ENCODE data around the gene OTOF.
"Not testable (repeated sequence)": the region's sequence is repeated elsewhere in the genome, so short reads cannot be mapped to it uniquely, and the experiment has no call there.

Gene OTOF

DNA sequence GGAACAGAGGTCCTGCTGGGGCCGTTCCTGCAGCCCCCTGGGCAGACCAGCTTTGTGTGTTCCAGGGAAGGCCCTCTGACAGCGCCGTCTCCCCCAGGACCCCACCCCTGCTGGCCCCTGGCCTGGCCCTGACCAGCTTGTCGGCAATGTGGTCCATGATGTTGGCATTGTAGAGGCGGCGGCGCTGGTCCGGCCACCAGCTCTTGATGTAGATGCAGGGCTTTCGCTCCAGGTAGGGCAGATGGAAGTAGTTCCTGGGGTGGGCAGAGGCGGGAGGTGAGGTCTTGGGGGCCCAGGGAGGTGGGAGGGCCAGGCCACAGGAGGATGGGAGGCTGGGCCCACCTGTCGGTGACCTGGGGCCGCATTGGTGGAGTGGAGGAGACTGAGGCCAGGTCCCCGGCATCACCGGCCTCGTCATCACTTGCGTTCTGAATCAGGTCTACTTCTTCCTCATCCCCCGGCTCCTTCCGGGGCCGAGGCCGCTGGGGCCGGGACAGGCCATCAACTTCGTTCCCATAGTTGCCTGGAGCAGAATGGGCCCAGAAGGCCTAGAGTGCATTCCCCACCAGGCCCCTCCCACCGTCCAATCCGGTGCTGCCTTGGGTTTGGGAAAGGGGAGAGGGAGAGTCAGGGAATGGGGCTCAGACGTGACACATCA is 1.3 kb upstream of the OTOF start:
- DNase-seq: no peak

GRCh38 chr2:26478366-26478765 is 442 bp upstream of the OTOF start:
- DNase-seq: no peak

DNA sequence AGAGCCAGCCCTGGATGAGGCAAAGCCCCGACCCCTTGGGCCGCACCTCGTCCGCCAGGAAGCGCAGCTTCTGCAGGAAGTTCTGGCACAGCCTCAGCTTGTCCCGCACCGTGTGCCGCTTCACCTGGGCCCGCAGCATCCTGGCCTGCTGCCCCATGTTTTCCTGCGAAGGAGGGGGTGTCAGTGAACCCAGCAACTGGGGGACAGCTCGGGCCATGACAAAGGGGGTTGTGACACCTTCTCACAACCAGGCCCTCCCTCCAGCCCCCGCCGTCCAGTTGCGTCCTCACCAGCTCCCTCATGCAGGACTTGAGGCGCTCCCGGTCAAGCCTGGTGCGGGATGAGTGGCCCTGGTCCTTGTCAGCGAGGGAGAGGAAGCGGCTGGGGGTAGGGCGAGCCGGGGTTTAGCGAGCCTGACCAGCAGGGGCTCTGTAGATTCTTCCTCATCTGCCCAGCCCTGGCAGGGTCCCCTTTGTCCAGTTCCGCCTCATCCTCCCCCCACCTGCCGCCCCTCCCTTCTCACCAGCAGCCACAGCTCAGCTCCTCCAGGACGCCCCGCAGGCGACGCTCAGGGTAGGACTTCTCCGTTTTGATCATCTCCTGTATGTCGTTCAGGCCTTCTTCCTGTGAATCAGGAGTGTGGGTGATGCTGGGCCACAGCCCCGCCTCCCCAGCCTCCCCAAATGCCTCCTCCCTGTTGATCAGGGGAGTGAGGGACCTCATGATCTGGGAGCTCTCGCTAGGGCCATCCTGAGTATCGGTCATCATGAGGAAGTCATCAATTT is 606 bp downstream of the OTOF start:
- DNase-seq: no peak

DNA sequence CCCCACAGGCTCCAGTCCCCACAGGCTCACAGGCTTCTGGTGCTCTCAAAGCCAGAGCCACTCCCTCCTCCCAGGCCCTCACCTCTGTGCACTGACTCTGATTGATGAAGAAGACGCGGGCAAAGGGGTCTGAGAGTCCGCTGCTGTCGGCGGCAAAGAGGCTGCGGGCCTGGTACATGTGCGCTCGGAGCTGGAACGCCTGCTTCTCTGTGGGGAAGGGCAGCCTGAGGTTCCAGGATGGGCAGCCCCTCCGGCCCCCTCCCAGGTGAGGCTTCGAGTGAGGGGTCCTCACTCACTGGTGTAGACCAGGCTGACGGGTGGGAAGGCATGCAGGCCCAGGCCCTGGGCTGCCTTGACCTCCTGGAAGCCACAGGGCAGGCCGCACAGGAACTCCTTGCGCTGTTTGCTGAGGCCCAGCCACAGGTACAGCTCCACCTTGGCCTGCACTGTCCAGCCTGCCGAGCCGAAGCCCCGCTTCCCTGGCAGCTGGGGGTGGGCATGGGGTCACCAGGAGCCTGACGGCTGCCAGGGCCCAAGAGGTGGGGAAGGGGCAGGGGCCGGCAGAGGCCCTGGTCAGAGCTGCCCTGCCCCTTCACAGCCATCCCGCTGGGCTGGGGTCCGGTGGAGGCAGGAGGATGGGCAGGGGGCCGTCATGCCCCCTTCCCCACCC is 2.0 kb downstream of the OTOF start:
- no peak for DNase-seq

GRCh38 chr2:26475037-26475436 is 2.9 kb downstream of the OTOF start:
- no peak for DNase-seq

DNA sequence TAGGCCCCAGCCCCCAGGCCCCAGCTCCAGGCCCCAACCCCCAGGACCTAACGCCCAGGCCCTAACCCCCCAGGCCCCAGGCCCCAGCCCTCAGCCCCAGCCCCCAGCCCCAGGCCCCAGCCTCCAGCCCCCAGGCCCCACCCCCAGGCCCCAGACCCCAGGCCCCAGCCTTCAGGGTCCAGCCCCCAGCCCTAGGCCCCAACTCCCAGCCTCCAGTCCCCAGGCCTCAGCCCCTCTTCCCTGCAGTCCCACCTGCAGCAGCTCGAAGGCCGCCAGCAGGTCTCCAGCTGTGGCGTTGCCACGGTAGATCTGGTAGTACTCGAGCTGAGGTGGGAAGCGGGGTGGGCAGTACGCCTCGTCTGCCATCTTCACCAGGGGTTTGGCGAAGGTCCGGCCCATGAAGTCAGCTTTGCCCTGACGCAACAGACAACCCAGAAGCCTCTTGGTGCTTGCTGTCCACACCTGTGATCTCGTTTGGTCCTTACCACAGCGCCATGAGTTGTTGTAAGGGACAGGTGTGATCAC is 3.6 kb downstream of the OTOF start:
- no peak for DNase-seq

DNA sequence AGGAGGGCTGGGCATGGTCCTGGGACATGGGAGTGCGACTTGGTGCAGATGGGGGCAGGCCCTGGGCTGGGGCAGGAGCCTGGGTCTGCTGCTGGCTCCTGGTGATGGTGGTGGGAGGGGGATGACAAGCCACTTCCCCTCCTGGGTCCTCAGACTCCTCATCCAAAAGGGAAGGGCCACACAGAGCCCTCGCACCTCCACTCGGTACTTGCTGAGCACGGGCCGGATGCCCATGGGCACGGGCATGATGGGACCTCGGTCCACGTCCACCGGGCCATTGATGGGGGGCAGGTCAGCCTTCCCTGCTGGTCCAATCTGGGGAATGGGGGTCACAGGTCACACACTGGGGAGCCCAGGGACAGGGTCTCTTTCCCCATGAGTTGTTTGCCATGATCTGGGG is 4.1 kb downstream of the OTOF start:
- no peak for DNase-seq

DNA sequence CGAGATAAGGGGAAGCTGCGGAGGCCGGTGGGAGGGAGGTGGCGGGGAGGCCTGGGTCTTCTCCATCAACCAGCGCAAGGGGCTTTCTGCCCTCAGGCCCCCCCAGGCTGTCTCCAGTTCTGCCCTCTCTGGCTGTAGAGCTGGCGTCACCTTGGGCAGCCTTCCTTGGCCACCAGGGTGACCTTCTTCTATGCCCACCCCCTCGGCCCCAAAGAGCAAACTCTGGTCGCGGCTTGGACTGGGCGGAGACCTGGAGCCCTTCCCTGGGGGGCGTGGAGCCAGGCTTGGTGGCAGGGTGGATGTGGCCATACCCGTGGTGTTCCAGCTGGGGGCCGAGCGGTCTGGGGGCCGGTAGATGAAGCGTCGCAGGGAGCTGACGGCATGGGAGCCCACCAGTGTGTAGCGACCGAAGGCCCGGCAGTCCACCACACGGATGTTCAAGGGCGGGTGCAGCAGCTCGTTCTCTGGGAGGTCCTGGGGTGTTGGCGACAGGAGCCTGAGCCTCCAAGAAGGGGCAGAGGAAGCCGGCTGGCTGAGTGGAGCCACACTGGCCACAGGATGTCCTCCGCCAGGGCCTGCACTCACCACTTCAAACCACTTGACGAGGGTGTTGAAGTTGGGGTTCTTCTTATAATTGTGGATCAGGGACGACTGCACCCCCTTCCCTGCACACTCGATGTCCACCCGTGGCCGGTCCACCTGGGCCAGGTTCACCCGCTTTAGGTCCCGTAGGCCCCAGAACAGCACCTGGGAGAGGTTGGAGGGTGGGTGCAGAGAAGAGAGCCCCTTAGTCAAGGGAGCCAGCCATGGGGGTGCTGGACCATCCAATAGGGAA is 4.9 kb downstream of the OTOF start:
- DNase-seq: no peak

GRCh38 chr2:26471766-26472706 is 5.9 kb downstream of the OTOF start:
- DNase-seq: no peak

DNA sequence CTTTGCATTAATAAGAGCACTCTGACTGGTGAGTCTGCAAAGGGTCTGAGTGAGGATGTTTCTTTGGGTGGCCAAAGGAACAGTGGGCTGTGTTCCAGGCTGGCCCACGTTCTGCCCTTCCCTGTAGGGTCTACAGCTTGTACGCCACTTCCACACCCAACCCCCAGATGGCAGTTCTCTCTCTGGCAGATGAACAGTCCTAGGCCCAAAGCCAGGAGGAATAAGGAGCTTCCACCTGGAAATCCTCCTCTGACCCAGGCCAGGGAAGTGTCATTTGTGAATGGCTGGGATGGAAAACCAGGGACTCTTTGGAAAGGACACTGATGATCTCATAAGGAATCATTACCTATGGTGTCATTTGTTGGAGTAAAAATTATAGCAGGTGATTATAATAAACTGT is 6.6 kb downstream of the OTOF start:
- DNase-seq: no peak

DNA sequence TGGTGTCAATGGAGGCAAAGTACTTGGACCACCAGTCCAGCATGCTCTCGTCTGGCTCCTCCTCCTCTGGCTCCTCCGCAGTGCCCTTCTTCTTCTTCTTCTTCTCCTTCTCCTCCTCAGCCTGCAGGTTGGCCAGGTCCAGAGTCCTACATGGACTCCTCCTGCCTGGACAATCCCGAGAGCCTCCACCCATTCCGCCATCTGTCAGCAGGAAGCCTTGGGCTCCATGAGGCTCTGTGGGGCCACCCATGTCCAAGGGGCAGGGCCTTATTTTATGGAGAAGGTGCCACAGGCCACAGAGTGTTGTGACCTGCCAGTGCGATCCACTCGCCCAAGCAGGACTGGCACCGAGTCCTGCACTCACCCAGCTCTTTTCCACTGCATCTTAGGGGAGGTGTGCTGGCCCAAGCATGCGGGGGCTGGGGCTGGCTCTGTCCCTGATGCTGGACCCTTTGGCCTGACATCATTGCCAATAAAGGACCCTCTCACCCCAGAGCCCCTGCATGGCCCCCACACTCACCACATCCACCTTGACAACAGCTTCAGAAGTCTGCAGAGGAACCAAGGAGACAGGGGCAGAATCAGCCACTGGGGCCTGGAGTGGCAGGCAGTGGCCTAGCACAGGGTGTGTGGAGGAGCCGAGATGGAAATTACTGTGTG is 7.2 kb downstream of the OTOF start:
- no peak for DNase-seq

GRCh38 chr2:26469955-26470354 is 8.0 kb downstream of the OTOF start:
- no peak for DNase-seq

- peak; percentile 80 for DNase-seq
These were observed 8.7 kb downstream of the OTOF start for GRCh38 chr2:26469092-26469710.

- not testable (repeated sequence) for DNase-seq
These were observed 9.4 kb downstream of the OTOF start for GRCh38 chr2:26468544-26468943.

DNA sequence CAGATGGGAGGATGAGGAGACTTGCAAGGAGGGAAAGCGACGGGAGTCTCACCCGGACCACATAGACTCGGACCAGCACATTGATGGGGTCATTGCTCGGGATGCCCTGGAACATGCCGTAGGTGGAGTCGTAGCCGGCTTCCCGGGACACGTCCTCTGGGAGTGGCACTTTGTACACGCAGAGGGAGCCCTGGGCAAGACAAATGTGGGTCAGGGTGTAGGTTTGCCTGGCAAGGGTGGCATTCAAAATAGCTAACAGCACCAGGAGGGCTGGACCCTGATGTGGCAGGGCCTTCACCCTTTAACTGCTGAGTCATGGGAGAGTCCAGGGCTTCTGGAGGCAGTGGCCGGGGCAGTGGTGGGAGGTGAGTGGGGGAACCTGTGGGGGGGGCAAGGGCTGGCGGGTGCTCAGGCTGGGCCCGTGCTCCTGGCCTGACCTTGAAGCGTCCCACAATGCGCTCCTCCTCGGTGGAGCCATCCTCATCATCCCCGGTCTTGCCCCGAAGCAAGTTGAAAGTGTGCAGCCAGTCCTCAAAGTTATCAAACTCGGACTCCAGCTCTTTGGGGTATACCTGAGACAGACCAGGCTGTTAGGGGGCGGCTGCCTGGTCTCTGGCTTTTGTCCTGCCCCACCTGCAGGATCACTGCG is 11.1 kb downstream of the OTOF start:
- no peak for DNase-seq

- DNase-seq: no peak
These were observed 11.9 kb downstream of the OTOF start for GRCh38 chr2:26465981-26466471.

GRCh38 chr2:26465266-26465925 is 12.5 kb downstream of the OTOF start:
- peak; percentile 28 for DNase-seq

GRCh38 chr2:26464390-26465265 is 13.3 kb downstream of the OTOF start:
- peak; percentile 49 for DNase-seq

All from activated effector memory CD4-positive, alpha-beta T cell treated with anti-CD3 and anti-CD28 coated beads, Interleukin-2, amount 50 U/mL, for 16 hours (primary cell).